Panc1 (cell line): ENCODE results near the gene C16orf74.

Source experiments
- CTCF ChIP-seq: fragments of 450-650 bp; IDR thresholded peaks from 2 replicates; pipeline ENCODE4 v1.5.1; 2017; ENCODE audit warnings: mild to moderate bottlenecking
- POLR2AphosphoS5 ChIP-seq: IDR thresholded peaks from 2 replicates; pipeline ENCODE4 v1.6.1; 2012; ENCODE audit warnings: mild to moderate bottlenecking, low read depth, low read length, moderate library complexity
- SIN3A ChIP-seq: IDR thresholded peaks from 2 replicates; pipeline ENCODE4 v1.6.1; 2012; ENCODE audit warnings: low read depth, mild to moderate bottlenecking, low read length, moderate library complexity, borderline replicate concordance; ENCODE audit not compliant: insufficient read depth

- TF ChIP-seq CTCF, result no peak
- no peak for TF ChIP-seq POLR2AphosphoS5
- TF ChIP-seq SIN3A, result no peak
Measured at GRCh38 chr16:85773044-85773443, 22.1 kb upstream of the C16orf74 start.
